Right ventricle myocardium inferior (tissue), 1 donor: ENCODE results near the gene VNN1. TPM values are rescaled to one million over a fixed set of nuclear protein-coding genes. Genes with fewer than 3 reads are reported as not detected.

Experiments
- ATAC-seq: fragments of 200-7000 bp; cut with Tn5 transposase; one replicate; pipeline ENCODE4 v1.9.1; 2020; ENCODE audit warnings: mild to moderate bottlenecking, moderate library complexity
- DNase-seq: peaks from one replicate; pipeline ENCODE4 v3.0.0; 2021; ENCODE audit errors: missing footprints
- intact Hi-C: fragments of 100-400 bp; cut with DNase I; formaldehyde crosslinking; loops from one replicate; pipeline ENCODE4 v1.11.0; 2022
- long read RNA-seq: library from polyadenylated mRNA; unstranded; transcript quantifications from one replicate; pipeline ENCODE4 v2.0.0, GENCODE V29; 2021
- total RNA-seq: library from RNA; stranded (reverse); fragmentation: NEBNext Ultra II Directional; extraction: Animal tissue kit (Norgen Biotek cat#: 25700); gene quantifications from one replicate; pipeline ENCODE4 v1.2.1, GENCODE V29; 2021
- donor health status: DM: no; HTN: yes; CAD: no; lungs with severe emphysema.

The VNN1 gene
- total RNA-seq = 2.2 TPM
- long read RNA-seq = 0 reads

- intact Hi-C loops = no loop called here
- no peak for DNase-seq
These were observed at the start of gene VNN1 for GRCh38 chr6:132713352-132714134. Gene VNN1 (minus strand): TSS chr6:132714055. CDS start chr6:132714035, 20 bp downstream.

DNA sequence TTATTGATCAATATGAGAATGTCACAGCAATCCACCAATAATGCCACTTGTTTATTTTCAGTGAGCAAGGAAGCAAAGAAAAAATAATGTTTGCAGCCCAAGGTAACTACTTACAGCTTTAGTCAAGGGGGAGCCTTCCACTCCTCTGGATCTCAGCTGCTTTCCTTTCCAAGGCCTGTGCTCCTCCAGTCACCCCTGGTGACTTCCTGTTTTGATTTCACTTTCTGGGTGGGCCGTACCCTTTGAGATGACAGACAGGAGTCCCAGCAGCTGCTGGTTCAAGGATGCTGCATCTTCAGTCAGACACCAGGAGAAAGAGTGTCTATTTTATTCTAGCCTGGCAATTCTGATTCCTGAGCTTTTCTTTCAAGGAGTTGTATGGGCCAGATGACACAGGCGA lies 49.4 kb upstream of the VNN1 start:
- intact Hi-C loops = loop anchor here (5.0 kb wide), 1 partner anchor 96 kb away; no protein-coding TSS in a partner anchor
- no peak for DNase-seq
- peak; percentile 74 for ATAC-seq

More at GRCh38 chr6:132713352-132714134, at the start of gene VNN1:
- ATAC-seq = peak; percentile 67

DNA sequence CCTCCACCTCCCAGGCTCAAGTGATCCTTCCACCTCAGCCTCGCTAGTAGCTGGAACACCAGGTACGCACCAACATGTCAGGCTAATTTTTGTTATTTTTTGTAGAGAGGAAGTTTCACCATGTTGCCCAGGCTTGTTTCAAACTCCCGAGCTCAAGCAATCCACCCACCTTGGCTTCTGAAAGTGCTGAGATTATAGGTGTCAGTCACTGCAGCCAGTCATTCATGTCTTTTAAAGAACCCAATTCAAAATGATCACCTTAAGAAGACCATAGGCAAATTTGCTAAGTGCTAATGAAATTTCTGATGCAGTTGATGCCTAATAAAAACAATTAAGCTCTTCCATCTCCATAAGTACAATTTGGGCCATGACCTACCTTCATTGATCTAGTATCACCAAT lies 46.4 kb upstream of the VNN1 start:
- DNase-seq (no peak), ATAC-seq (no peak)
- intact Hi-C loops = loop anchor here (5.0 kb wide), 1 partner anchor 93 kb away; no protein-coding TSS in a partner anchor

GRCh38 chr6:132758689-132759088 lies 44.8 kb upstream of the VNN1 start:
- intact Hi-C loops = no loop called here
- ATAC-seq (no peak), DNase-seq (no peak)

GRCh38 chr6:132752255-132752654 lies 38.4 kb upstream of the VNN1 start:
- no peak for DNase-seq
- intact Hi-C loops = no loop called here
- ATAC-seq = no peak

GRCh38 chr6:132751828-132752227 lies 38.0 kb upstream of the VNN1 start:
- ATAC-seq (no peak), DNase-seq (no peak)
- intact Hi-C loops = no loop called here

DNA sequence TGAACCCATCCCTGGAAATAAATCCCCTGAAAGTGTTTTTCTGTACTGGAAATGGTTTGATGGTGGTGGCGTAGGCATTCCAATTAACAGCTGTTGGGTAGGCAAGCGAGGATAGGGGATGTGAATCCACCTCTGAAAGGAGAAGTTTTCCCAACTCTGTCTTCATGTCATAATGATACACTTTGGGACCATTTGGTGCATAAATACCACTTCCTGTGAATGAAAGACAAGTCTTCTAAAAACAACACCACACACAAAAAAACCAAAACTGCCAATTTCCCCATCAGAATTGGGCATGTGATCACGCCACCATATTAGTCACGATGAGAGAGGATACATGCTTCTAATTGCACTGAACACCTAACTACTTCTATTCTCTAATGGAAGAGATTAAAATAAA lies 37.5 kb upstream of the VNN1 start:
- ATAC-seq = no peak
- intact Hi-C loops = no loop called here

DNA sequence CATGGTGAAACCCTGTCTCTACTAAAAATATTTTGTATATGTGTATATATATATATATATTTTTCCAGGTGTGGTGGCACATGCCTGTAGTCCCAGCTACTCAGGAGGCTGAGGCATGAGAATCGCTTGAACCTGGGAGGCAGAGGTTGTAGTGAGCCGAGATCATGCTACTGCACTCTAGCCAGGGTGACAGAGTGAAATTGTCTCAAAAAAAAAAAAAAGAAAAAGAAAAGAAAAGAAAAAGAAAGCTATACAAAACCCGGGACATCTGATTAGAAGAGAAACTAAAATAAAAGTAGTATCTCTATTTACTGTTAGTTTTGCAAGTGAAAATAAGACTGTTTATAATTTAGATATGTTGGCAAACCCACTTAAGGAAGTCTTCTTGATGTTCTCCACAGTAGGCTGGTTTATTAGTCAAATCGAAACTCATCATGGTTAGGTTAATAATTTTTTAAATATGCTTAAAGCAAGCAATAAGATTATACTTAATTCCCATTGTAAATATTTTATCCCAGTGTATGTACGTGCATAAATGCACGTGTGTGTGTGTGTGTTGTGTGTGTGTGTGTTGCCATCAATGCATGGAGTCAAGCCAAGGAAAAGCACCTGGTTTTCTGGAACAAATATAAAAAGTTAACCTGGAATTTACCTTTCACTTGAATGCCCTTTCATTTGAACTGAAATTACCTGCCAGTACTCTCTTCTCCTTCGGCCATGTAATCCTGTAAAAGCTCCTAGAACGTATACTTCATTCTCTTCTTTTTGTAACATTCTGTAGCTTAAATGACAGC lies 36.8 kb upstream of the VNN1 start:
- DNase-seq (no peak), ATAC-seq (no peak)
- intact Hi-C loops = no loop called here

More for the DNA sequence above, 37.5 kb upstream of the VNN1 start:
- DNase-seq = no peak

GRCh38 chr6:132749111-132749510 lies 35.3 kb upstream of the VNN1 start:
- intact Hi-C loops = no loop called here
- DNase-seq (no peak), ATAC-seq (no peak)

- intact Hi-C loops = no loop called here
These were observed 34.6 kb upstream of the VNN1 start for GRCh38 chr6:132748446-132748845.

GRCh38 chr6:132746048-132746447 lies 32.2 kb upstream of the VNN1 start:
- no peak for DNase-seq
- no peak for ATAC-seq
- intact Hi-C loops = no loop called here

More at GRCh38 chr6:132748446-132748845, 34.6 kb upstream of the VNN1 start:
- DNase-seq = no peak
- no peak for ATAC-seq

DNA sequence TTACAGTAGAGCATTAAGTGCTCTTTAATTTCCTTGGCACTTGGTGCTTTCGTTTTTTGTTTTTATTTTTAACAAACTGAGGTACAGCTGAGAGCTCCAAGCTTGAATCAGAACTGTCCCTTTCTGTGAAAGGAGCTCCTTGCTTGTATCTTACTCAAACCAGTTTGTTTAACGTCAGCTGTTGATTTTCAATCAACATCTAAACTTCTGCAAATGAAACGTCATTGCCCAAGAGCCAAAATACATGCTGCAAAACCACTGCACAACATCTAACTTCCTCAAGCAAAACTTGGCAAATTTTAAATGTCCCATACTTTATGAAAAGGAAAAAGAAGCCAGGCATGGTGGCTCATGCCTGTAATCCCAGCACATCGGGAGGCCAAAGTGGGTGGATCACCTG lies 28.6 kb upstream of the VNN1 start:
- DNase-seq (no peak), ATAC-seq (no peak)
- intact Hi-C loops = no loop called here

GRCh38 chr6:132741281-132741680 lies 27.4 kb upstream of the VNN1 start:
- DNase-seq = no peak
- ATAC-seq = no peak
- intact Hi-C loops = no loop called here

DNA sequence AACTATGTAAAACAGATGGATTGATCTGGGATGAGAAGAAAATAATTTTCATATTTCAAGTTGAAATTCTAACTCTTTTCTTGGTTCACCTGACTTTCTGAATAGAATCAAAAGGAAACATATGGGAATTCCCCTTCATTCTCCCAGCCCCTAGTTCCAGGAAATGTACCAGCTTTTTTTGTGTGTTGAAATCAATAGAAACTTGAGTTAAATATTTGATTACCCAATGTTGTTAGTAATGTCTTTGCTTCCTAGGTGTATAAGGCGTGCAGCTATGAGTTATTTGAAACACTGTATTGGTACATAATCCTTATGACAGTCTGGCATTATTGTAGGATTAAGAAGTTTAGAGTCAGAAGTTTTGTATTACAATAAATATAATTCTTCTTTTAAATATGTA lies 22.4 kb upstream of the VNN1 start:
- no peak for DNase-seq
- no peak for ATAC-seq
- intact Hi-C loops = no loop called here

GRCh38 chr6:132734694-132735236 lies 20.9 kb upstream of the VNN1 start:
- intact Hi-C loops = no loop called here
- no peak for ATAC-seq

GRCh38 chr6:132733814-132734213 lies 20.0 kb upstream of the VNN1 start:
- no peak for DNase-seq
- intact Hi-C loops = no loop called here
- no peak for ATAC-seq

More at GRCh38 chr6:132734694-132735236, 20.9 kb upstream of the VNN1 start:
- no peak for DNase-seq

GRCh38 chr6:132733283-132733682 lies 19.4 kb upstream of the VNN1 start:
- ATAC-seq (no peak), DNase-seq (no peak)
- intact Hi-C loops = no loop called here

GRCh38 chr6:132731086-132731485 lies 17.2 kb upstream of the VNN1 start:
- ATAC-seq (no peak), DNase-seq (no peak)
- intact Hi-C loops = no loop called here

DNA sequence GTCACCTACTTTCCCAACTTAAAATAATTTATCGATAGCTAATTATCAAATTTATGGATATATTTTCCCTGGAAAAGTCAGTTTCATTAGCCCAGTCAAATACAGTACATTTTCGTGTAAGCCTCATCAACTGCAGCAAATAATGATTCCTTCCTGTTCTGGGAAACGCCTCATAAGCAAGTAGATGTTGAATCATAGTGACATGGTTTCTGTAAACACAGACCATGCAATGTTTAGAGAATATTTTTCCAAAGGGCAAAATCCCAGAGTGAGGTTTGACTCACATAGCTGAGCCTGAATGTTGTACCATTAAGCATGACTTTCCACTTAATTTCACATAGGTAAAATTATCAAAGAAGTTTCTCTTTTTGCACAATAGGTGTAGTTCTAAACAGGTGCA lies 16.7 kb upstream of the VNN1 start:
- intact Hi-C loops = no loop called here
- ATAC-seq = no peak

DNA sequence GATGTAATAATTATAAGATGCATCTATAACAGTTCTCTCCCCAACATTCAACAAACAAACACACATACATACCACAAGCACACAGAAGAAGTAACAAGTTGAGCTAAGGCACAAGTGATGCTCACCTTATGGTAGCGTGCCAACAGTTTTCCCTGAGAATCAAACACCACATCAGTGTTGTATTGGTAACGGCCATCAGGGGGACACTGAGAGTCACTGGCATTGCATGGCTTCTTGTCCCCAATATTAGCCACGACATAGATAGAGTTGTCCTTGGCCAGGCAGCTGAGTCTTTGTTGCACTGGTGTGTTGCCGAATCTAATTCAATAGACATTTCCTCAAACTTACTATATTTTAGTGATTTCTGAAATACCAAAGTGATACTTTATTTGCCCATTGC lies 14.8 kb upstream of the VNN1 start:
- no peak for ATAC-seq

More for the DNA sequence above, 16.7 kb upstream of the VNN1 start:
- DNase-seq = no peak

More for the DNA sequence above, 14.8 kb upstream of the VNN1 start:
- intact Hi-C loops = no loop called here
- DNase-seq = no peak
